ENCODE results near the gene C1D. TPM values are rescaled to one million over a fixed set of nuclear protein-coding genes. Genes with fewer than 3 reads are reported as not detected.

Gene C1D
- total and polyA plus RNA-seq, 2 donors from 2014 or later: 23.0 to 34.2 TPM

GRCh38 chr2:67991456-67991855 lies 71.3 kb downstream of the C1D start:
- intact Hi-C loops (cut with DNase I): no loop called here
- no peak for DNase-seq
- Histone ChIP-seq H3K4me1 (ENCODE audit: control insufficient read depth in 2 of 3, insufficient read depth in 2 of 3, low read depth in 1 of 3, low read length in 3 of 3) (no peaks in the 10 kb centered on the region), H3K27ac (ENCODE audit: low read depth in 2 of 2, low read length in 2 of 2) (no peak overlapping the region), H3K36me3 (ENCODE audit: control insufficient read depth in 2 of 3, insufficient read depth in 3 of 3, low read length in 3 of 3) (no peaks in the 10 kb centered on the region), H3K27me3 (ENCODE audit: control insufficient read depth, insufficient read depth, low read length) (no peaks in the 10 kb centered on the region), H3K9me3 (ENCODE audit: control insufficient read depth in 2 of 3, insufficient read depth in 1 of 3, low read length in 3 of 3) (peaks cover 0 to 2% (median 0%) of the 10 kb centered on the region in 3 donors), H3K9ac (ENCODE audit: low read length in 3 of 3) (no peak overlapping the region), H3K4me3 (ENCODE audit: low read length in 3 of 3) (no peak overlapping the region)
- no peak for FAIRE-seq
- TF ChIP-seq CTCF (IDR thresholded peaks at IDR 0.05; ENCODE audit: borderline replicate concordance, extremely low read depth, insufficient read depth): no peak

Other genes with a start within 250 kb of the C1D start
- 13.4 TPM for gene PNO1, start 94.9 kb upstream of the C1D start, total RNA-seq
- gene PNO1, start 94.9 kb upstream of the C1D start, polyA plus RNA-seq (ENCODE audit: insufficient read depth, low read depth, low replicate concordance): 11.3 TPM
- 50.8 TPM for gene PPP3R1, start 189.5 kb upstream of the C1D start, total RNA-seq
- 18.3 TPM for gene PPP3R1, start 189.5 kb upstream of the C1D start, polyA plus RNA-seq (ENCODE audit: insufficient read depth, low read depth, low replicate concordance)